GM19452 (cell line): ENCODE measurements around the gene CELF5.
"Not testable (repeated sequence)": the region's sequence is repeated elsewhere in the genome, so short reads cannot be mapped to it uniquely, and the experiment has no call there.

ENCODE experiments used
- ATAC-seq: cut with Tn5 transposase; IDR thresholded peaks from one replicate; pipeline ENCODE4 v1.9.1; 2021; ENCODE audit not compliant: unreplicated experiment

Gene CELF5

GRCh38 chr19:3316132-3316648 is 91.7 kb downstream of the CELF5 start:
- no peak for ATAC-seq

GRCh38 chr19:3316659-3317207 is 92.3 kb downstream of the CELF5 start:
- no peak for ATAC-seq

GRCh38 chr19:3319643-3320353 is 95.3 kb downstream of the CELF5 start:
- ATAC-seq, result no peak

- no peak for ATAC-seq
Observed at GRCh38 chr19:3320354-3320670, 95.9 kb downstream of the CELF5 start.

GRCh38 chr19:3320853-3321252 is 96.4 kb downstream of the CELF5 start:
- no peak for ATAC-seq

- no peak for ATAC-seq
Observed at GRCh38 chr19:3321696-3322095, 97.2 kb downstream of the CELF5 start.

GRCh38 chr19:3322199-3322978 is 97.9 kb downstream of the CELF5 start:
- no peak for ATAC-seq

- no peak for ATAC-seq
Observed at GRCh38 chr19:3323026-3323425, 98.6 kb downstream of the CELF5 start.

GRCh38 chr19:3323658-3324057 is 99.2 kb downstream of the CELF5 start:
- ATAC-seq, result no peak

GRCh38 chr19:3324405-3324856 is 100.0 kb downstream of the CELF5 start:
- no peak for ATAC-seq

GRCh38 chr19:3325451-3325850 is 101.0 kb downstream of the CELF5 start:
- no peak for ATAC-seq

GRCh38 chr19:3328743-3329142 is 104.3 kb downstream of the CELF5 start:
- ATAC-seq, result no peak

GRCh38 chr19:3330047-3330446 is 105.6 kb downstream of the CELF5 start:
- ATAC-seq, result no peak

GRCh38 chr19:3332232-3332631 is 107.8 kb downstream of the CELF5 start:
- not testable (repeated sequence) for ATAC-seq

GRCh38 chr19:3333020-3333583 is 108.6 kb downstream of the CELF5 start:
- no peak for ATAC-seq

- ATAC-seq, result no peak
Observed at GRCh38 chr19:3333662-3334061, 109.2 kb downstream of the CELF5 start.

GRCh38 chr19:3334749-3335430 is 110.4 kb downstream of the CELF5 start:
- not testable (repeated sequence) for ATAC-seq

- ATAC-seq, result no peak
Observed at GRCh38 chr19:3335431-3336350, 111.2 kb downstream of the CELF5 start.

GRCh38 chr19:3336351-3336679 is 111.9 kb downstream of the CELF5 start:
- no peak for ATAC-seq
